ENCODE results near the gene SEC63.

SEC63 gene

GRCh38 chr6:107820338-107821261 is 137.4 kb downstream of the SEC63 start:
- DNase-seq (ENCODE audit: low read depth in 2 of 2, low spot score in 1 of 2) = no peak

- DNase-seq (ENCODE audit: low read depth in 2 of 2, low spot score in 1 of 2) = no peak
Measured at GRCh38 chr6:107819964-107820337, 138.1 kb downstream of the SEC63 start.

GRCh38 chr6:107819217-107819616 is 138.8 kb downstream of the SEC63 start:
- no peak for DNase-seq (ENCODE audit: low read depth in 2 of 2, low spot score in 1 of 2)

- DNase-seq (ENCODE audit: low read depth in 2 of 2, low spot score in 1 of 2) = no peak
Measured at GRCh38 chr6:107818272-107818671, 139.7 kb downstream of the SEC63 start.

- no peak for DNase-seq (ENCODE audit: low read depth in 2 of 2, low spot score in 1 of 2)
Measured at GRCh38 chr6:107817784-107818183, 140.2 kb downstream of the SEC63 start.

All from stimulated activated CD8-positive, alpha-beta memory T cell treated with anti-CD3 and anti-CD28 coated beads, Interleukin-4, amount 100 ng/mL, for 4 hours (primary cell).